Keratinocyte (primary cell): ENCODE measurements around the gene GPX7. TPM values are rescaled to one million over a fixed set of nuclear protein-coding genes. Genes with fewer than 3 reads are reported as not detected.

Source experiments
- DNase-seq: peaks from one replicate; pipeline ENCODE4 v3.0.0-alpha.2; 2011; ENCODE audit warnings: low read depth, missing footprints, low spot score
- FAIRE-seq: peaks from 2 replicates; lab custom pipeline; 2011; peaks lifted over from hg19 to GRCh38; lab: Jason Lieb, UNC
- H2AFZ ChIP-seq: 2 replicates; pipeline ENCODE4 v1.6.0; 2012; ENCODE audit warnings: low read length, control low read depth, inconsistent platforms; ENCODE audit not compliant: control insufficient read depth
- H3K27ac ChIP-seq: 2 replicates; pipeline ENCODE4 v1.5.1; 2011; ENCODE audit warnings: low read length; ENCODE audit not compliant: control insufficient read depth, insufficient read depth
- H3K27me3 ChIP-seq: 3 replicates; pipeline ENCODE4 v1.6.0; 2011; ENCODE audit warnings: low read length; ENCODE audit not compliant: control insufficient read depth, insufficient read depth; ENCODE audit errors: extremely low read depth
- H3K36me3 ChIP-seq, 2 experiments: 2 replicates in 1 of 2; 3 replicates in 1 of 2; pipeline ENCODE4 v1.5.1; 2011; ENCODE audit warnings: low read length in 2 of 2, mild to moderate bottlenecking in 1 of 2; ENCODE audit not compliant: control insufficient read depth in 2 of 2, insufficient read depth in 2 of 2; ENCODE audit errors: extremely low read depth in 1 of 2
- H3K4me1 ChIP-seq: 3 replicates; pipeline ENCODE4 v1.5.1; 2011; ENCODE audit warnings: low read length; ENCODE audit not compliant: control insufficient read depth, insufficient read depth; ENCODE audit errors: extremely low read depth
- H3K4me2 ChIP-seq: 3 replicates; pipeline ENCODE4 v1.6.0; 2011; ENCODE audit warnings: low read depth, low read length; ENCODE audit not compliant: control insufficient read depth, insufficient read depth; ENCODE audit errors: extremely low read depth
- H3K4me3 ChIP-seq, 3 experiments: fragments of 200-600 bp in 1 of 3; sonication (generic) in 1 of 3; 2 replicates in 2 of 3; 3 replicates in 1 of 3; pipeline ENCODE4 v1.5.1; 2011 to 2016; ENCODE audit warnings: low read length in 3 of 3, mild to moderate bottlenecking in 3 of 3, control low read depth in 2 of 3, inconsistent platforms in 1 of 3, low read depth in 1 of 3, mixed read lengths in 1 of 3, mixed run types in 1 of 3, moderate library complexity in 1 of 3; ENCODE audit not compliant: control insufficient read depth in 2 of 3, insufficient read depth in 2 of 3; ENCODE audit errors: extremely low read depth in 1 of 3
- H3K79me2 ChIP-seq: 2 replicates; pipeline ENCODE4 v1.6.0; 2012; ENCODE audit warnings: low read length; ENCODE audit not compliant: control insufficient read depth, insufficient read depth
- H3K9ac ChIP-seq: 3 replicates; pipeline ENCODE4 v1.6.0; 2011; ENCODE audit warnings: low read length; ENCODE audit not compliant: control insufficient read depth, insufficient read depth; ENCODE audit errors: extremely low read depth
- H3K9me1 ChIP-seq: 3 replicates; pipeline ENCODE4 v1.6.0; 2011; ENCODE audit warnings: low read length; ENCODE audit not compliant: control insufficient read depth, insufficient read depth; ENCODE audit errors: extremely low read depth
- H3K9me3 ChIP-seq: 2 replicates; pipeline ENCODE4 v1.5.1; 2012; ENCODE audit warnings: low read depth, low read length; ENCODE audit not compliant: control insufficient read depth
- H4K20me1 ChIP-seq: 3 replicates; pipeline ENCODE4 v1.6.0; 2011; ENCODE audit warnings: low read length; ENCODE audit not compliant: control insufficient read depth, insufficient read depth; ENCODE audit errors: extremely low read depth
- EZH2 ChIP-seq: IDR thresholded peaks from one replicate; pipeline ENCODE4 v1.6.1; 2012; ENCODE audit warnings: inconsistent platforms, mild to moderate bottlenecking, low read length, moderate library complexity
- dilution Hi-C: fragments of 300-500 bp; cut with MboI; formaldehyde crosslinking; loops from one replicate; pipeline ENCODE4 v1.7.0; 2020; ENCODE audit warnings: low sequenced_read_pairs; ENCODE audit not compliant: extremely low pct_ligation_motif_present
- polyA plus RNA-seq, 5 experiments: library from polyadenylated mRNA; depleted of rRNA in 3 of 5; stranded (reverse) in 3 of 5; stranded (forward) in 1 of 5; unstranded in 1 of 5; fragments of >200 nt; gene quantifications; 1 replicate in 1 of 5; 2 replicates in 3 of 5; 3 replicates in 1 of 5; pipeline versions ENCODE4 v1.2.1 to v1.2.3, GENCODE V29; 2011 to 2012; ENCODE audit warnings: missing spikeins in 2 of 5, low read depth in 1 of 5, low replicate concordance in 1 of 5
- TF ChIP-seq, protein P1 (sequence below), 3 experiments: IDR thresholded peaks in 1 of 3; conservative IDR thresholded peaks in 1 of 3; optimal IDR thresholded peaks in 1 of 3; 2 replicates in 2 of 3; 3 replicates in 1 of 3; pipeline versions ENCODE3 to v1.5.1; 2011; ENCODE audit warnings: low read length in 3 of 3, mild to moderate bottlenecking in 3 of 3, moderate library complexity in 2 of 3, control low read depth in 1 of 3, inconsistent platforms in 1 of 3; ENCODE audit not compliant: insufficient read depth in 2 of 3; ENCODE audit errors: extremely low read depth in 1 of 3

GPX7 gene
- polyA plus RNA-seq, 1 donor (not counting 4 experiments of a cell fraction or from before 2014, with no cell fraction given), result 0.49 TPM

DNA sequence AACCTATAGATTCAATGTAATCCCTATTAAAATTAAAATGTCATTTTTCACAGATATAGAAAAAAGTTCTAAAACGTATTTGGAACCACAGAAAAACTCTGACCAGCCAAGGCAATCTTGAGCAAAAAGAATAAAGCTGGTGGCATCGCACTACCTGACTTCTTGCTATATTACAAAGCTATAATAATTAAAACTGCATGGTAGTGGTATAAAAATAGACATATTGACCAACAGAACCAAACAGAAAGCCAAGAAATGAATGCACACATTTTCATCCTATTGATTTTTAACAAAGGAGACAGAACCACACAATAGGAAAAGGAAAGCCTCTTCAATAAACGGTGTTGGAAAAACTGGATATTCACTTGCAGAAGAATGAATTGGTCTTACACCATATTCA, 21.6 kb downstream of the GPX7 start:
- no peak overlapping the region for H3K4me2 ChIP-seq
- H3K4me1 ChIP-seq, result no peaks in the 10 kb centered on the region
- no peaks in the 10 kb centered on the region for H4K20me1 ChIP-seq
- no peaks in the 10 kb centered on the region for H3K79me2 ChIP-seq
- no peak overlapping the region for H3K27ac ChIP-seq
- no peak overlapping the region for H2AFZ ChIP-seq
- no peak for DNase-seq
- TF ChIP-seq, protein P1, sequence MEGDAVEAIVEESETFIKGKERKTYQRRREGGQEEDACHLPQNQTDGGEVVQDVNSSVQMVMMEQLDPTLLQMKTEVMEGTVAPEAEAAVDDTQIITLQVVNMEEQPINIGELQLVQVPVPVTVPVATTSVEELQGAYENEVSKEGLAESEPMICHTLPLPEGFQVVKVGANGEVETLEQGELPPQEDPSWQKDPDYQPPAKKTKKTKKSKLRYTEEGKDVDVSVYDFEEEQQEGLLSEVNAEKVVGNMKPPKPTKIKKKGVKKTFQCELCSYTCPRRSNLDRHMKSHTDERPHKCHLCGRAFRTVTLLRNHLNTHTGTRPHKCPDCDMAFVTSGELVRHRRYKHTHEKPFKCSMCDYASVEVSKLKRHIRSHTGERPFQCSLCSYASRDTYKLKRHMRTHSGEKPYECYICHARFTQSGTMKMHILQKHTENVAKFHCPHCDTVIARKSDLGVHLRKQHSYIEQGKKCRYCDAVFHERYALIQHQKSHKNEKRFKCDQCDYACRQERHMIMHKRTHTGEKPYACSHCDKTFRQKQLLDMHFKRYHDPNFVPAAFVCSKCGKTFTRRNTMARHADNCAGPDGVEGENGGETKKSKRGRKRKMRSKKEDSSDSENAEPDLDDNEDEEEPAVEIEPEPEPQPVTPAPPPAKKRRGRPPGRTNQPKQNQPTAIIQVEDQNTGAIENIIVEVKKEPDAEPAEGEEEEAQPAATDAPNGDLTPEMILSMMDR (optimal IDR thresholded peaks at IDR 0.05 in 1 of 3, IDR thresholded peaks at IDR 0.05 in 1 of 3, conservative IDR thresholded peaks at IDR 0.05 in 1 of 3; ENCODE audit: extremely low read depth in 1 of 3, insufficient read depth in 2 of 3, low read length in 3 of 3), result no peak
- TF ChIP-seq EZH2, result no peak
- H3K9ac ChIP-seq, result no peak overlapping the region
- no peaks in the 10 kb centered on the region for H3K9me1 ChIP-seq
- no peaks in the 10 kb centered on the region for H3K27me3 ChIP-seq
- H3K4me3 ChIP-seq, result no peak overlapping the region
- no peak for FAIRE-seq
- no peaks in the 10 kb centered on the region for H3K36me3 ChIP-seq
- dilution Hi-C loops, result no loop called here
- no peaks in the 10 kb centered on the region for H3K9me3 ChIP-seq

DNA sequence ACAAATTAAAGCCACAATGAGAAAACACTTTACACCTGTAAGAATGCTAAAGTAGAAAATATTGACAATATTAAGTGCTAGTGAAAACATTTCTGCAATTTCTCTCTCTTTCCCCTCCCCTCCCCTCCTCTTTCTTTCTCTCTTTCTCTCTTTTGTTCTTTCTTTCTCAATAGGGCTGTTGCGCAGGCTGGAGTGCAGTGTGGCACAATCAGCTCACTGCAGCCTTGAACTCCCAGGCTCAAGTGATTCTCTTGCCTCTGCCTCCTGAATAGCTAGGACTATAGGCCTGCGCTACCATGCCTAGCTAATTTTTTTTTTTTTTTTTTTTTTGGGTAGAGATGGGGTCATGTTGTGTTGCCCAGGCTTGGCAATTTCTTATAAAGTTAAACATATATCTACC, 24.9 kb downstream of the GPX7 start:
- no peaks in the 10 kb centered on the region for H3K9me1 ChIP-seq
- no peaks in the 10 kb centered on the region for H3K9me3 ChIP-seq
- no peak overlapping the region for H2AFZ ChIP-seq
- dilution Hi-C loops, result no loop called here
- H3K4me1 ChIP-seq, result no peaks in the 10 kb centered on the region
- no peak overlapping the region for H3K4me3 ChIP-seq
- H3K79me2 ChIP-seq, result no peaks in the 10 kb centered on the region
- H3K27me3 ChIP-seq, result peaks cover 7% of the 10 kb centered on the region
- H3K27ac ChIP-seq, result no peak overlapping the region
- H3K36me3 ChIP-seq, result no peaks in the 10 kb centered on the region
- TF ChIP-seq, protein P1 (optimal IDR thresholded peaks at IDR 0.05 in 1 of 3, IDR thresholded peaks at IDR 0.05 in 1 of 3, conservative IDR thresholded peaks at IDR 0.05 in 1 of 3; ENCODE audit: extremely low read depth in 1 of 3, insufficient read depth in 2 of 3, low read length in 3 of 3), result no peak
- TF ChIP-seq EZH2, result no peak
- FAIRE-seq, result no peak
- no peak overlapping the region for H3K4me2 ChIP-seq
- H4K20me1 ChIP-seq, result no peaks in the 10 kb centered on the region
- no peak for DNase-seq
- no peak overlapping the region for H3K9ac ChIP-seq
